ENCODE measurements around the gene VAV2.

The VAV2 gene

DNA sequence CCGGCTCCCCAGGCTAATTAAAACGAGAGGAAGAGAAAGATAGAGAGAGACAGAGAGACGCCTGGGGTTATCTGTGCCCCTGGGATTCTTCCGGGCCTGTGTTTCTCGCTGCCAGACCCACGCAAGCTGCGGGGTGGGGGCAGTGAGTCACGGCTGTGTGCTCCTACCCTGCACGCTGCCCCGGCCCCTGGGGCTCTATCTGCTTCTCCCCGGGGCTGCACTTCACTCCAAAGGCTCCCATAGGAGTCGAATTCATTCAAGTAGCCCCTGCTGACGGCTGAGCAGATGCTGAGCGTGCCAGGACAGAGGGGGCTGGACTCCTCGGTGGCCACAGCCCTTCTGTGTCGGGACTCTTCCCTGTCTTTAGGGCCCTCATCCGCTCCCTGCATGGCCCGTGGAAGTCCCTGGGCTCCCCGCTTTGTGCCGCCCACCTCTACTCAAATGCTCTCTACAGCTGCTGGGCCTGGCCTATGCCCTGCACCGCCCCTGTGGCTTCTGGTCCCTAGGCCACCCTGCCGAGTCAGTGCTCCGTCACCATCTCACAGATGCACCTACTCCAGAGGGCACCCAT is 276.7 kb downstream of the VAV2 start:
- no peak for DNase-seq

DNA sequence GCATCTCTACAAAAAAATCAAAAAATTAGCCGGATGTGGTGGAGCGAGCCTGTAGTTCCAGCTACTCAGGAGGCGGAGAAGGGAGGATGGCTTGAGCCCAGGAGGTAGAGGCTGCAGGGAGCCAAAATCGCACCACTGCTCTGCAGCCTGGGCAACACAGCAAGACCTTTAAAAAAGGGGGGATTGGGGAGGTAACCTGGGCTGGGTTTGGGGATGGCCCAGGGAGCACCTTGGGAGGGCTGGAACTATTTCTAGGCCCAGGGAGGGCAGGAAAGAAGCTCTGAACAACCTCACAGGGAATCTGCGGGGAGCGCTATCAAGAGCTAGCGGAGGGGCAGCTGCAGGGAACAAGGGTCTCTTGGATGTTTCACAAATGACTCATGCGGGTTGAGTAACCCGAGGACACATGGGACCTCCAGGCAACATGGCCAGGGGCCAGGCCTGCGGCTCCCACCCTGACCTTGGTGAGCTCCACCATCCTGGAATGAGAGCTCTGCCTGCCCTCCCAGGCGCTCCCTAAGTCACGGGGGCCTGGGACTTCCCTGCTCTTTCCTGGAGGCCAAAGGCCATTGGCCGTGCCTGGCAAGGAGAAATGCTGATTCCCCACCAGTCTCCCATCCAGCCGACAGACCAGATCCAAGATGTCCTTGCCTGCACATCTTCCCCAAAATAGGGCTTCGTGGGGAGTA is 277.4 kb downstream of the VAV2 start:
- no peak for DNase-seq

DNA sequence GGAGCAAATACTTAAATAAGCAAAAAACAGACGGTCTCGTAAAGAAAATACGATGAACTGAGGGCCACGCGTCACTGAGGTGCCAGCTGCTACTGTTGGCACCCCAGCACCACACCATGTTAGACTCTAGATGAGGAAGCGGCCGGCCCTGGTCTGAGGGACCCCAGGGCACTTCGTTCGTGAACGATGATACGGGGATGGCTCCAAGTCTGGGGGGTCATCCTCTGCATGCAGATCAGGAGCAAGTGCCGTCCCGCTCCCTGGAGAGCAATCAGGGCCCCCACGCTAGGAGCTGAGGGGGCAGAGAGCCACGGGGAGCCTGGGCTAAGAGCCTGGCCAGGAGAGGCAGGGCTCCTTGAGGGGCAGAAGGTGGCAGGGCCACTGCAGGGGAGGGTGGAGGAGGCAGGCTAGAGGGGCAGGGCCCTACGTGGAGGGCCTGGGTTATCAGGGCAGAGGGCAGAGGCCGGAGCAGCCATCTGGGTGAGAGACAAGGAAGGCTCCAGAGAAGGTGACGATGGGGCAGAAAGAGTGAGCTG is 278.1 kb downstream of the VAV2 start:
- no peak for DNase-seq

DNA sequence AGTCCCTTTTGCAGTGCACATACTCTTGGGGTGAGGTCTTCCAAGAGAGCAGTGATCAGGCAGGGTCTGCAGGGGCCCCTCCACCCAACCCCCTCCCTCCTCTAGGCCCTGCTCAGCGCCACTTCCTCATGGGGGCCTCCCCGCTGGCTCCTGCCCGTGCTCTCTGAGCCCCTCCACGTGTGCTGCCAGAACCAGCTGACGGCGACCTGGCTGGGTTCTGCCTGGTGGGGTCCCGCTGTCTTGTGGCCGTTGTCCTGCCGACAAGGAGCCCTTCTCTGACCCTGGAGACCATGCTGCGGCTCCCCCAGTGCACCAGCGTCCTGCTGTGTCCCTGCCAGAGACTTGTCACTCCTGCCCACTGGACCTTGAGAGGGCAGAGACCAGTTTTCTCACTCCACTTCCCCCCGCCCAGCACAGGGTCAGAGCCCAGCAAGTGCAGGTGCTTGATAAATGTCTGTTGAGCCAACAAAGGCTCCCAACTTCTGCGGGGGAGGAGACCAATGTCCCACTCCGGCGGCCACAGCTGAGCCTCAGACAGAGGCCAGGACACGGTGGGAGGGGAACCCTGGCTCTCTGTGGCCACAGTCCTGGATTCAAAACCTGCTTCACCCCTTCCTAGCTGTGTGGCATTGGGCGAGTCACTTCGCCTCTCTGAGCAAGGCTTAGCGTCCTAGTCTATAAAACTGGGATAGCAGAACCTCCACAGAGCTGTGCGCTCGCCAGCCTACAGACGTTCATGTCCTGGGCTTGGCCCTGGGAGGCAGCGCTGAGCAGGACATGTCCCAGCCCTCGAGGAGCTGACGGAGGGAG is 278.8 kb downstream of the VAV2 start:
- no peak for DNase-seq

DNA sequence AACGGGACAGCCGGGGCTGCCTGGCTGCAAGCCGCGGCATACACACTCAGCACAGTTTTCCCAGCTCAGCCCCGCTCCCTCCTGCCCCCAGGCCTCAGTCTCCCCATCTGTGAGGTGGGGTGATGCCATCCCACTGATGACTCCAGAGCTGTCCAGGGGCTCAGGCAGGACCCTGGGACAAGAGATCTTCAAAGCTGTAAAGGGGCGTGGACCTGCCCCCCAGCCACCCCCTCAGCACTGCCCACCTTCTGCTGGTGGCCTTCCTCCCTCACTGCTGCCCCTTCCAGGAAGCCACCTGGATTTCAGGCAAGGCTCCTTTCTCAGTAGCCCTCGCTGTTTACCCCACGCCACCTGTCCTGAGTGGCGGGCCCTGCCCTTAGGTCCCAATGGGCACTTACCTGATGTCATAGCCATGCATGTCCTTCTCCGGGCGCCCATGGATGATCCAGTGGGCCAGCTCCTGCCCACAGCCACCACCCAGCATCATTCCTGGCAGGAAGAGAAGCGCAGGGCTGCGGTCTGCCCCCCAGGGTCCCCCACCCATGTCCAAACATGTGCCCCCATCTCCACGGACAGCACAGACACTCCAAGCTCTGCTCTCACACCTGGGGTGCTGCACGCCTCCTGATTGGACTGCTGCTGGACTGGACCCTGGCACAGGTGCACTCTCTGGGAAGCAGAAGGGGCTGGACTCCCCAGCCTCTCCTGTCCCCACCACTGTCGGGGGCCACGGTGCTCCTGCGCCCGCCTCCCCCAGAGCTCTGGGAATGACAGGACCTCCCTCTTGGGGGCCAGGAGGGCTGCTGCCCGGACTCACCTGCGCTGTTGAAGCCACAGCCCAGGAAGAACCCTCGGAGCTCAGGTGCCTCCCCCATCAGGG is 279.7 kb downstream of the VAV2 start:
- DNase-seq = no peak
